ENCODE data around the gene SULT1C3.

The SULT1C3 gene

DNA sequence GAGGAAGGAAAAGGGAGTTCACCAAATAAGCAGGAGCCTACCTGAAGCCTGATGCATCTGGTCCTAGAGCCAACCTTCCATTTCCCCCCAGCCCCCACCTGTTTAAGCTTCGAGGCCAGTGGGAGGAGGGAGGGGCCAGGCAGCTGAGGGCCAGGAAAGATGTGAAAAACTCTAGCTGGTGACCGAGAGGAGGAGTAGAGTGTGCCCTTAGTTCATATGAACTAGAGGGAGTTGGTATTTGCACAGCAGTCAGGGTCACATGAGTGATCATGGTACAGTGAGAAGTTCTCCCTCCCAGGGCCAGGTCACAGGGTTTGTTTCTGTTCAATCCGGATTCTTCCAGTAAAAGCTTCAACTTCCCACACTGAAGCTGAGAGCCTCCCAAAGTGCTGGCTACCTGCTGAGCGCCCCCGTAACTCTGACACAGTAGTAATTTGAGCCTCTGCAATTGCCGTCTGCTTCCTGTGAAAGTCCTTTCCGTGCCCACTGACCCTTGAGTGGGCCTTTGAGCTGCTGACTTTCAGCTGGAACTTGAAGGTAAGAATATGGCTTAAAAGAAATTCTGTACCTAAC is 48.9 kb downstream of the SULT1C3 start, which contains the start of gene SULT1C2:
TSS of gene SULT1C2 (plus strand) at position 362 of the 573 bp plus-strand sequence. CDS start 4,773 bp downstream, outside the sequence.
- DNase-seq (ENCODE audit: low read depth) = no peak
- no peak within 1 kb of the TSS for H3K4me3 ChIP-seq (ENCODE audit: low read depth, low read length)
- TF ChIP-seq, protein P1, sequence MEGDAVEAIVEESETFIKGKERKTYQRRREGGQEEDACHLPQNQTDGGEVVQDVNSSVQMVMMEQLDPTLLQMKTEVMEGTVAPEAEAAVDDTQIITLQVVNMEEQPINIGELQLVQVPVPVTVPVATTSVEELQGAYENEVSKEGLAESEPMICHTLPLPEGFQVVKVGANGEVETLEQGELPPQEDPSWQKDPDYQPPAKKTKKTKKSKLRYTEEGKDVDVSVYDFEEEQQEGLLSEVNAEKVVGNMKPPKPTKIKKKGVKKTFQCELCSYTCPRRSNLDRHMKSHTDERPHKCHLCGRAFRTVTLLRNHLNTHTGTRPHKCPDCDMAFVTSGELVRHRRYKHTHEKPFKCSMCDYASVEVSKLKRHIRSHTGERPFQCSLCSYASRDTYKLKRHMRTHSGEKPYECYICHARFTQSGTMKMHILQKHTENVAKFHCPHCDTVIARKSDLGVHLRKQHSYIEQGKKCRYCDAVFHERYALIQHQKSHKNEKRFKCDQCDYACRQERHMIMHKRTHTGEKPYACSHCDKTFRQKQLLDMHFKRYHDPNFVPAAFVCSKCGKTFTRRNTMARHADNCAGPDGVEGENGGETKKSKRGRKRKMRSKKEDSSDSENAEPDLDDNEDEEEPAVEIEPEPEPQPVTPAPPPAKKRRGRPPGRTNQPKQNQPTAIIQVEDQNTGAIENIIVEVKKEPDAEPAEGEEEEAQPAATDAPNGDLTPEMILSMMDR (IDR thresholded peaks at IDR 0.05; ENCODE audit: insufficient read depth, low read depth, low read length, missing control alignments) = no peak

DNA sequence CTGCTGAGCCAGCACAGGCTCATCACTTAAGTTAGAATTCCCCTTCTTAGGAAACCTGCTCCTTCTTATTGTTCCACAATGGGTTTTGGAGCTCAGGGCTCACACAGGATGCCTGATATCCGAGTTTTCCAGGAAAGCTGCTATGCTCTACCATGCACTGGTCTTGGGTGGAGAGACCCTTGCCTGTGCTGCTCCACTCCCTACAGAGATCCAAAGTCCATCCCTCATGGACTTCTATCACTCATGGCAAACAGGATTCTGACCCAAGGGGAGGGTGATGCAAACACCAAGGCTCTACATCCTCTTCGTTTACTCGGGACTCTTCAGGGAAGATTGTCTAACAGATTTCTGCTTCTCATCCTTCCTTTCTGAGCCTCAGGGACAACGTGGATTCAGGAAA is 54.1 kb downstream of the SULT1C3 start:
- no peak for DNase-seq (ENCODE audit: low read depth)
- TF ChIP-seq, protein P1 (IDR thresholded peaks at IDR 0.05; ENCODE audit: insufficient read depth, low read depth, low read length, missing control alignments) = no peak
- no peak overlapping the region for H3K4me3 ChIP-seq (ENCODE audit: low read depth, low read length)

DNA sequence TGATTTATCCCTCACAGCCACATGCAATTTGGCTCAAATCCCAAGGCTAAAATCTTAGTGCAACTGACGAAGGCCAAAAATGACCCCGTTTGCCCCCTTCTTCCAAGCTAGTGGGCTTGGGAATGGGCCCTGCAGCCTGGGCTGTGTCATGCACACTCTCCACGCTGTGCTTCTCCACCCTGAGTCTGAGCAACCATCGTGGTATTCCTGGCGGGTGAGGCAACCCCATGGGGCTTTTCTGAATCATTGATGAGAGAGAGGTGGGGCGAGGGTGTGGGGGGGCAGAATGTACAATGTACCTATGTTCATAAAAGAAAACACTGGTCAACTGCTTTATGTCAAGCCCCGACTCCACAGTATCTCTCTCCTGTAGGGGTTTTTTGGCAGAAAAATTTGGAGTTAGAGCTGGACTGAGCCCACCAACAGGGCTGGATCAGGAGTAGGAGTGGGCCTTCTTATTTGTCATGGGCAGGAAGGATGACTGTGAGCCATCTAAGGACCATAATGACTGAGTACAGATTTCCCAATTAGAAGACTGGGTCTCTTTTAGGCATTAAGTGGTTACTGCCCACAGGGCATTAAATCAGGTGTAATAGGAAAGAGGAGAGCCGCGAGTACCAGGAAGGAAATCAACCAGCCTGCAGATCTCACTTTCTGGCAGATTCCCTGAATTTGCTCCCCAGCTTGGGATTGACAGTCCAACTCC is 57.8 kb downstream of the SULT1C3 start:
- DNase-seq (ENCODE audit: low read depth) = no peak
- no peak overlapping the region for H3K4me3 ChIP-seq (ENCODE audit: low read depth, low read length)
- TF ChIP-seq, protein P1 (IDR thresholded peaks at IDR 0.05; ENCODE audit: insufficient read depth, low read depth, low read length, missing control alignments) = no peak

DNA sequence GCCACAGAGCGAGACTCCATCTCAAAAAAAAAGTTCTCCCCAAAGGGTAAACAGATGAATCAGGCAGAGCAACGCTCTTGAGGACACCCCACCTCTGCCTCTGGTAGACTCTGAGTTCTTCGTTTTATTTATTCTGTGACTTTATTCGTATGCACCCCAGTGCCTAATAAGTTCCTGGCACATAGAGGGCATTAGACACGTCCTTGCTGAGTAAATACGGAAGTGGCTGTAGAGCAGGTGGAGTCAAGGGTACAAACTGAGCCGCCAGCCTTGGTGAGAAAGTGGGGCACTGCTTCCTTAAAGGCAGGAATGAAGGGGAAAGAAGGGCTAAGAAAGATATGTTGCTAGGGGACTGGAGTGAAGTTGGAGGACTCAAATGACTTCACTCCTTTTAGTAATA is 61.8 kb downstream of the SULT1C3 start:
- TF ChIP-seq, protein P1 (IDR thresholded peaks at IDR 0.05; ENCODE audit: insufficient read depth, low read depth, low read length, missing control alignments) = no peak
- no peak for DNase-seq (ENCODE audit: low read depth)
- H3K4me3 ChIP-seq (ENCODE audit: low read depth, low read length) = no peak overlapping the region

DNA sequence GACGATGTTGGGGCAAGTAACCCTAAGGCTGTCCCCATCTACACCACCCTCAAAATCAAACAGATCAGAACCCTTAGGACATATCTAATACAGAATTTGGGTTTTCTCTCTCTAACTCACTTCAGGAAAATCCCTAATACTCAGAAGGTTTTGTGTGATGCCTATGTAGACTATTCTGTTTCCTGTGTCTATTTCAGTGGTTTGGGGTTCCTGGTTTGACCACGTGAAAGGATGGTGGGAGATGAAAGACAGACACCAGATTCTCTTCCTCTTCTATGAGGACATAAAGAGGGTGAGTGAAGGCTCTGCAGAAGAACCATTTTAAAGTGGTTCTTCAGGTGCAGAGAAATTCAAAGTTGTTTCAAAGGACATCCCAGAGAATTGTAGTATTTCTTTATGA is 65.2 kb downstream of the SULT1C3 start:
- DNase-seq (ENCODE audit: low read depth) = peak; percentile 46
- TF ChIP-seq, protein P1 (IDR thresholded peaks at IDR 0.05; ENCODE audit: insufficient read depth, low read depth, low read length, missing control alignments) = no peak

DNA sequence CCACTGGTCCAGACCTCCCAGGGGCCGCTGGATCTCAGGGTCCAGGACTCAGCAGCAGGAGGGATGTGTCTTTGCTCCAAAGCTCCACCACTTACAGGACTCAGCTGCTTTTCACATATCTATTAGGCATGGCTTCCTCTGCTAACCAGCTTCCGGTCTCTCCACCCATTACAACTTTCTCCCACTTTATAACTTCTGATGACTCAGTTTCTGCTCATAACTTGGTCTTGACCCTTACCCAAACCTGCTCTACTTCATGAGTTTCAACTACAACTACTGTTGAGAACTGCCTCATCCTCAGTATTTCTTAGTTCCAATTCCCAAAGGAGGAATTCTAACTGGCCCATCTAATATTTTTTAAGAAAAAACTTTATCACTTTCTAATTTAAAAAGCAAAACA is 66.1 kb downstream of the SULT1C3 start:
- no peak for DNase-seq (ENCODE audit: low read depth)
- TF ChIP-seq, protein P1 (IDR thresholded peaks at IDR 0.05; ENCODE audit: insufficient read depth, low read depth, low read length, missing control alignments) = no peak
- H3K4me3 ChIP-seq (ENCODE audit: low read depth, low read length) = no peak overlapping the region

More for the DNA sequence above, 65.2 kb downstream of the SULT1C3 start:
- no peak overlapping the region for H3K4me3 ChIP-seq (ENCODE audit: low read depth, low read length)
